ENCODE measurements around the gene SLC24A5. TPM values are rescaled to one million over a fixed set of nuclear protein-coding genes. Genes with fewer than 3 reads are reported as not detected.
A peak's percentile ranks its signal among the peaks of the same experiment; 100 is the strongest.

SLC24A5 gene
- polyA plus RNA-seq, 4 donors = 0.23 to 1.1 (median 0.49) TPM; not detected in 1

GRCh38 chr15:48185529-48185928 lies 64.7 kb downstream of the SLC24A5 start:
- DNase-seq (ENCODE audit: low read depth in 4 of 4, low spot score in 3 of 4) = no peak

GRCh38 chr15:48186271-48186670 lies 65.5 kb downstream of the SLC24A5 start:
- DNase-seq (ENCODE audit: low read depth in 4 of 4, low spot score in 3 of 4) = no peak

DNA sequence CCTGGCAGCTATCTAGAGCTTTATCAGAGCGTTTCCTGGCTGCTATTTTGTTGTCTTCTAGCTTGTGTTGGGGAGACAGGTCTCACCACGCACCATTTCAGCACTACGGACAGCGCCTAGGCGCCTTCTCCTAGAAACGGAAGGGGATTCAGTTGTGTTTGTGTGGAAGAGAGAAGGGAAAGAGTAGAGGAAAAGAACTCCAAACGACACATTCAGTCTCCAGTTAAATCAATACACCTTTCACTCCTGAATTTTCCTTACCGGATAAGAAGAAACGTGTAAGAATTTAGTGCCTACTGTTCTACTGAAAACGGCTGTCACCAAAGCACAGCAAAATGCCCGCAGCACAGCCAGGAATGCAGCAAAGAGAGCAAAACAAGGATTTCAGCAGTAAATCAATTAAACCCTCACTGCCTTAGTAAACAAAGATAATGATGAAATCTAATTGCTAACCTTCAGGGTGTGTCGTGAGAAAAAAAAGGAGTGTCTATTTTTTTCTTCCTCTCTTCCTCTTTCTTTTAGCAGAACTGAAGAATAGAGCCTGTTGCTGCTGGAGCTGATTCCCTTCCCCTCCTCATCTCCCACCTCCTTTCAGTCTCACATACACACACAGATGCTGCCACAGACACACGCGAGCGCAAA lies 70.3 kb downstream of the SLC24A5 start:
- peak; percentile 69 to 90 (median 78) for DNase-seq (ENCODE audit: low read depth in 4 of 4, low spot score in 3 of 4)

- no peak for DNase-seq (ENCODE audit: low read depth in 4 of 4, low spot score in 3 of 4)
These were observed 70.9 kb downstream of the SLC24A5 start, which contains the start of gene CTXN2 for GRCh38 chr15:48191574-48192225. CTXN2 (plus strand) TSS chr15:48191665; CDS start chr15:48201301, 9,636 bp downstream.

Other genes starting within 250 kb of the SLC24A5 start
- 100 to 1,000 TPM in 3 of 4 donors, 10 to 100 TPM in 1; 43.1 to 116 (median 104) TPM for gene MYEF2, start 57.3 kb downstream of the SLC24A5 start, polyA plus RNA-seq (ENCODE audit: insufficient read length in 4 of 4)
- under 1 TPM in 1 of 4 donors, not detected in 3; 0.09 TPM for gene CTXN2, start 70.7 kb downstream of the SLC24A5 start, polyA plus RNA-seq (ENCODE audit: insufficient read length in 4 of 4)
- 100 to 1,000 TPM in 3 of 4 donors, 1 to 10 TPM in 1; 8.3 to 779 (median 420) TPM for gene SLC12A1, start 85.3 kb downstream of the SLC24A5 start, polyA plus RNA-seq (ENCODE audit: insufficient read length in 4 of 4)
- 100 to 1,000 TPM; 132 to 182 (median 160) TPM for gene DUT, start 210.4 kb downstream of the SLC24A5 start, polyA plus RNA-seq (ENCODE audit: insufficient read length in 4 of 4)